GM19452 (cell line): ENCODE measurements around the gene KMT5B.

Source experiments
- ATAC-seq: cut with Tn5 transposase; IDR thresholded peaks from one replicate; pipeline ENCODE4 v1.9.1; 2021; ENCODE audit not compliant: unreplicated experiment

Gene KMT5B

GRCh38 chr11:68146704-68147474 lies 66.2 kb downstream of the KMT5B start:
- no peak for ATAC-seq

- ATAC-seq = no peak
Observed at GRCh38 chr11:68146010-68146540, 67.0 kb downstream of the KMT5B start.

GRCh38 chr11:68145120-68145866 lies 67.8 kb downstream of the KMT5B start:
- no peak for ATAC-seq

GRCh38 chr11:68143310-68143689 lies 69.8 kb downstream of the KMT5B start:
- no peak for ATAC-seq

- no peak for ATAC-seq
Observed at GRCh38 chr11:68142441-68143309, 70.4 kb downstream of the KMT5B start.

GRCh38 chr11:68142028-68142412 lies 71.1 kb downstream of the KMT5B start:
- no peak for ATAC-seq

GRCh38 chr11:68141246-68142027 lies 71.7 kb downstream of the KMT5B start:
- ATAC-seq = no peak

- no peak for ATAC-seq
Observed at GRCh38 chr11:68140496-68141245, 72.4 kb downstream of the KMT5B start.

GRCh38 chr11:68138237-68138636 lies 74.9 kb downstream of the KMT5B start:
- ATAC-seq = no peak

GRCh38 chr11:68137833-68138232 lies 75.3 kb downstream of the KMT5B start:
- no peak for ATAC-seq

GRCh38 chr11:68136866-68137265 lies 76.2 kb downstream of the KMT5B start:
- no peak for ATAC-seq

GRCh38 chr11:68135161-68135560 lies 77.9 kb downstream of the KMT5B start:
- ATAC-seq = no peak

- no peak for ATAC-seq
Observed at GRCh38 chr11:68133761-68134160, 79.3 kb downstream of the KMT5B start.

GRCh38 chr11:68130121-68130520 lies 83.0 kb downstream of the KMT5B start:
- ATAC-seq = no peak

GRCh38 chr11:68128682-68129327 lies 84.3 kb downstream of the KMT5B start:
- no peak for ATAC-seq

GRCh38 chr11:68127714-68128681 lies 85.1 kb downstream of the KMT5B start:
- ATAC-seq = no peak

GRCh38 chr11:68125164-68125563 lies 87.9 kb downstream of the KMT5B start:
- no peak for ATAC-seq

- ATAC-seq = no peak
Observed at GRCh38 chr11:68122936-68123539, 90.1 kb downstream of the KMT5B start.
